Mesodermal cell (in vitro differentiated cells): Measurements from ENCODE around the gene LDLRAD4.

Experiments
- H3K27ac ChIP-seq: 2 replicates; pipeline ENCODE4 v1.7.0; 2013; ENCODE audit warnings: mild to moderate bottlenecking, low read depth, low read length, moderate library complexity; ENCODE audit not compliant: severe bottlenecking
- H3K36me3 ChIP-seq: 2 replicates; pipeline ENCODE4 v1.7.1; 2013; ENCODE audit warnings: mild to moderate bottlenecking, low read length, moderate library complexity; ENCODE audit not compliant: control insufficient read depth, insufficient read depth
- H3K4me1 ChIP-seq: one replicate; pipeline ENCODE4 v1.7.1; 2013; ENCODE audit warnings: mild to moderate bottlenecking, low read length; ENCODE audit not compliant: insufficient read depth, control insufficient read depth, poor library complexity, severe bottlenecking
- H3K4me3 ChIP-seq: 2 replicates; pipeline ENCODE4 v1.7.0; 2013; ENCODE audit warnings: low read length, control low read depth, mild to moderate bottlenecking; ENCODE audit not compliant: insufficient read depth, poor library complexity, severe bottlenecking; ENCODE audit errors: extremely low read depth
- H3K9me3 ChIP-seq: 2 replicates; pipeline ENCODE4 v1.7.1; 2013; ENCODE audit warnings: mild to moderate bottlenecking, low read length, moderate library complexity; ENCODE audit not compliant: control insufficient read depth
- WGBS, 2 experiments: methylation state at CpG; one replicate each; pipeline ENCODE4 v1.1.5; 2013; ENCODE audit warnings: missing lambda C conversion rate in 2 of 2; ENCODE audit not compliant: insufficient coverage in 2 of 2; 5-methylcytosine and 5-hydroxymethylcytosine counted together

Gene LDLRAD4

DNA sequence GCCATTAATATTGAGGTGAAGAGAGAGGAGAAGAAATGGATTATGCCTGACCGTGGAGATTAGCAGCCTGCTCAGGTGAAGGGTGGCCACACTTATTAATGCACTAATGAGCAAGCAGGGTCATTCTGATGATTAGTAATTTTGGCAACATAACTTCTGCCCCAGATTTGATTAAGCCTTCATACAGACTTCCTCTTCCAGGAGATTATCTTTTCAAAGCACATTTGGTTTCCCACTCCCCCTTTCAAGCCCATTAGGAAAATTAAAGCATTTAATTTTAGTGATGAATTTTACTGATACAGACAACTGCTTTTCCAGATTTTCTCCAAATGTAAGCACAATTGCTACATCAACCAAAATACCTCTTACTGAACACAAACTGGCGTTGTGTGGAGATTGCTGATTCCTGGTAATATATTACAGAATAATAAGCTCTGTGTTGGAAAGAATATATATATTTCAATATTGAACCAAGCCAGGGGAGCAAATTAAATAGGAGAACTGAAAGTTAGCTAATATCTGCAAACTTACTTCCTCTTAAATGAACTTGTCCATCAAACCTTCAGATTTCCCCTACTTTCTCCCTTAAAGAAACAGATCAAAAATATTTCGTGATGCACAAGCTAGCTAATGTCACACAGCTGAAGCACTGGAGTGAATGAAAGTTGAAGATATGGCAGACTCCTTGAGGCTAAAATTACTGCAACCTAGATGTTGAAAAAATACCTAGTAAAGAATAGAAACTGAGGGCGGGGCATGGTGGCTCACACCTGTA, 367.0 kb downstream of the LDLRAD4 start:
- 100% methylated on average over 1 of the region's 4 CpGs; no CpG with 5 or more reads in 1 of the 2 experiments for WGBS, 2 experiments
- Histone ChIP-seq H3K4me1 (peaks cover 2% of the 10 kb centered on the region), H3K27ac (no peak overlapping the region), H3K9me3 (no peaks in the 10 kb centered on the region), H3K4me3 (no peak overlapping the region), H3K36me3 (no peaks in the 10 kb centered on the region)

DNA sequence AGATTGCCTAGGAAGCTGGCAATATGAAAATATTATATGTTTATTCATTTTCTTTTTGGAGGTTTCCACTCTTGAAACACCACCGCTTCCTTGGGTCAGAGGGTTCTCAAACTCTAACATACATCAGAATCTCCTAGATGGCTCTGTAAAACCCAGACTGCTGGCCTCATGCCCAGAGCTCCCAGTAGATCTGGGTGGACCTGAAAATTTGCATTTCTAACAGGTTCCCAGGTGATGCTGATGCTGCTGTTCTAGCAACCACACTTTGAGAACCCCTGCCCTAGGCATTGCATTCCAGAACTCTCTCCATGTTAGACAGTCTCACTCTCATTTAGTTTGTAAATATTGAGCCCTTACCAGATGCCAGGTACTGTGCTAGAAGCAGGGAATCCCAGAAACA, 368.4 kb downstream of the LDLRAD4 start:
- H3K9me3 ChIP-seq: no peaks in the 10 kb centered on the region
- H3K27ac ChIP-seq: no peak overlapping the region
- peaks cover 2% of the 10 kb centered on the region for H3K4me1 ChIP-seq
- no peak overlapping the region for H3K4me3 ChIP-seq
- WGBS, 2 experiments: no CpG with 5 or more reads among the region's 1 CpG
- no peaks in the 10 kb centered on the region for H3K36me3 ChIP-seq

DNA sequence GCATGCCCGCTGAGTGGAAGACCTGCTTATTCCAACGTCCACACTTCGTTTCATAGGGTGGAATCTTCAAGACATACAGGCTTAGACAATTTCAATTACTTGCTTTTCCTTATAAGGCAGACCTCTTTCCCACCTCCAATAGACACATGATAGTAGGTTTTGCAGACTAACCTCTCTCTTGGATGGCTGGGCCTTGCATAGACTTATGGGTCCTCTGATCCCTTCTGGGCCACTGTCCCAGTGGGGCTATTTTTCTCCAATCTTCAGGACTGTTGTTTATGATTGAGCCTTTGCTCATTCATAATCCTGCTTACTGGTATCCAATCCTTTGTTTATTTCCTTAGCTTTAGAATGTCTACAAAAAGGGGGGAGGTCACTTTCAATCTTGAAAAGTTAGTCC, 368.9 kb downstream of the LDLRAD4 start:
- WGBS, 2 experiments: 86 to 94% methylated on average over 3 of the region's 3 CpGs
- Histone ChIP-seq H3K27ac (no peak overlapping the region), H3K9me3 (no peaks in the 10 kb centered on the region), H3K4me1 (peaks cover 2% of the 10 kb centered on the region), H3K4me3 (no peak overlapping the region), H3K36me3 (no peaks in the 10 kb centered on the region)

DNA sequence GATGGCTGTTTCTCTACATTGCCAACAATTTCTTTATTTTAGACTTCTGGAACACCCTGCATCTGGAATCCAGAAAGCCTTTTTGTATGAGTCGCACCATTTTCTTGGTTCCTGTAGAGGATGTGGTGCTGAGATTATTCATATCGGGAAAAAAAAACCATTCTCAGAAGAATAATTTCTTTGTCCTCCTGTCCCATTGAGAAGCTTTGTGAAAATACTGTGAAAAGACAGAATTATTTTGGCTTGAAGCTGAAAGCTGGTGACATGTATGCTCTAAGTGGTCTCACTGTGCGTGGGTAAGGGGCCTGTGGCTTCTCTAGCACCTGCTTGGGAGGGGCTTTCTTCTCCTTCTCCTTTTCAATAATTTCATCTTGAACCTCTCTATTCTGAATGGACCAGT, 369.4 kb downstream of the LDLRAD4 start:
- H3K9me3 ChIP-seq: no peaks in the 10 kb centered on the region
- no CpG with 5 or more reads among the region's 3 CpGs for WGBS, 2 experiments
- no peak overlapping the region for H3K4me3 ChIP-seq
- no peaks in the 10 kb centered on the region for H3K36me3 ChIP-seq
- no peak overlapping the region for H3K27ac ChIP-seq
- peaks cover 2% of the 10 kb centered on the region for H3K4me1 ChIP-seq

DNA sequence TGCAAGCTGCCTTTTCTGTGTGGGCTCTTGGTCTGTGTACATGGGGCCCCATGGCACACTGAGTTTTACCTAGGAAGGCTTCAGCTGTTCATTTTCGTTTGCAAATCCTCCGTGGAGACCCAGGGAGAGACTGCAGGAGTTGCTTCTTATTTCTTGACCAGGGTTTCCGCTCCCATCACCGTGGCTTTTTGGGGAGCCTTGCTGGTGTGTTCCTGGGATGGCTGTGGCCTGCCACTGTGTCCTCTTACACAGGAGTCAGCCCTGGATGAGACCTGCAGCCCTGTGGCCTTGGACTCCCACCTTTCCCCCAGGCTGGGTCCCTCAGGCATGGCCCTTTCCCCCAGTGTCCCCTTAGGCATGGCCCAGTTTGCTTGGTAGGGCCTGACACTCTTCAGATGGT, 370.8 kb downstream of the LDLRAD4 start:
- no peaks in the 10 kb centered on the region for H3K9me3 ChIP-seq
- H3K4me1 ChIP-seq: peaks cover 2% of the 10 kb centered on the region
- no peak overlapping the region for H3K4me3 ChIP-seq
- no peaks in the 10 kb centered on the region for H3K36me3 ChIP-seq
- WGBS, 2 experiments: 91 to 94% methylated on average over 4 of the region's 4 CpGs
- no peak overlapping the region for H3K27ac ChIP-seq

DNA sequence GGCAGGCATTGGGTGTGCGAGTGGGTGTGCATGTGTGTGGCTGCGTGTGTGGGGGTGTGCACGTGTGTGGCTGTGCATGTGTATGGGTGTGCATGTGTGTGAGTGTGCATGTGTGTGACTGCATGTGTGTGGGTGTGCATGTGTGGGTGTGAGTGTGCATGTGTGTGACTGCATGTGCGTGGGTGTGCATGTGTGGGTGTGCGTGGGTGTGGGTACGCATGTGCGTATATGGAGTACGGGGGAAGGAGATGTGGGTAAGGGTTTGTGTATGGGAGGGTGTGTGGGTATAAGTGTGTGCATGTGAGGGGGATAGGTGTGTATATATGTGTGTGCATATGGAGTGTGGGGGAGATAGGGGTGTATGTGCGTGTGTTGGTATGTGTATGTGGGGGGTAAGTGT, 371.4 kb downstream of the LDLRAD4 start:
- WGBS, 2 experiments: 72 to 82% methylated on average over 5 to 9 of the region's 9 CpGs
- H3K4me3 ChIP-seq: no peak overlapping the region
- H3K27ac ChIP-seq: no peak overlapping the region
- peaks cover 2% of the 10 kb centered on the region for H3K4me1 ChIP-seq
- H3K36me3 ChIP-seq: no peaks in the 10 kb centered on the region
- no peaks in the 10 kb centered on the region for H3K9me3 ChIP-seq

DNA sequence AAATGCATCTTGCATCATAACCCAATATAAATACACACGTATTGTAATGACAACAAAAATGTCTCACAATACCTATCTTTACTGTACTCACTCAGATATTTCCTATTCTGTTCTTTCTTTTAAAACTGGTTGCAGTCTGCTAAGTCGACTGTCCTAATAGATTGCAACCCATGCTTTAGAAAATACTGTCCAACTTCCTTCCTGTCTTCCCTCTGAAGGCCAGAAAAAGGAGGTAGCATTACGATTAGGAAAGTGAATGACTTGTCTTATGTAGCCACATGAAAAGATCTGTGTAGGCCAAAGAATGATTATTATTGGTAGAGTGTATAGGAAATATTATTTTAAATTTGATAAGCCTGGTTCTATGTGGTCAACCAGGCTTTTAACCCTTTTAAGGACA, 373.7 kb downstream of the LDLRAD4 start:
- Histone ChIP-seq H3K4me3 (no peak overlapping the region), H3K4me1 (peaks cover 2% of the 10 kb centered on the region), H3K27ac (no peak overlapping the region), H3K36me3 (no peaks in the 10 kb centered on the region), H3K9me3 (peaks cover 11% of the 10 kb centered on the region)
- WGBS, 2 experiments: 77 to 94% methylated on average over 2 of the region's 3 CpGs

DNA sequence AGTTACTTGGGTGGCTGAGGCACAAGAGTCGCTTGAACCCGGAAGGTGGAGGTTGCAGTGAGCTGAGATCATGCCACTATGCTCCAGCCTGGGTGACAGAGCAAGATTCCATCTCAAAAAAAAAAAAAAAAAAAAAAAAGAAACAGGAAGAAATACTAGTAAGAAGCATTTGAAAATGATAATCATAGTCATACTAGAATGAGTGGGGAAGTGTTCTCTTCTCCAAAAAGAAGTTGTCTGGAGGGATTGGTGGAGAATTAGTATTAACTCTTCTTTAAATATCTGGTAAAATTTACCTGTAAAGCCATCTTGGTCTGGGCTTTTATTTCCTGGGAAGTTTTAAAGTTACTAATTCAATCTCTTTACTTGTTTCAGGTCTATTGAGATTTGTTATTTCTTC, 376.0 kb downstream of the LDLRAD4 start:
- Histone ChIP-seq H3K36me3 (no peaks in the 10 kb centered on the region), H3K4me1 (no peaks in the 10 kb centered on the region), H3K4me3 (no peak overlapping the region), H3K9me3 (peaks cover 27% of the 10 kb centered on the region), H3K27ac (no peak overlapping the region)
- 100% methylated on average over 1 of the region's 2 CpGs; no CpG with 5 or more reads in 1 of the 2 experiments for WGBS, 2 experiments

DNA sequence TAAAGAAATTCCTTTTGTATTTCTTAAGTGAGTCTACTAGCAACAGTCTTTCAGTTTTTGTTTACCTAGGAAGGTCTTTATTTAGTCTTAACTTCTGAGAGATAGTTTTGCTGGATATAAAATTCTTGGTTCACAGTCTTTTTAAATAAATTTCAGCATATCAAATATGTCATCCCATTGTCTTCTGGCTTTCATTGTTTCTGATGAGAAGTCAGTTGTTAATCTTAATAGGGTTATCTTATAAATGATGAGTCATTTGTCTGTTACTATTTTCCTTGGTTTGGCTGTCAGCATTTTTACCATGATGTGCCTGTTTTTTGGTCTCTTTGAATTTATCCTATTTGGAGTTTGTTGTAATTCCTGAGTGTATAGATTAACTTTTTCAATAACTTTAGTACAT, 378.5 kb downstream of the LDLRAD4 start:
- peaks cover 27% of the 10 kb centered on the region for H3K9me3 ChIP-seq
- H3K27ac ChIP-seq: no peak overlapping the region
- no peaks in the 10 kb centered on the region for H3K4me1 ChIP-seq
- H3K36me3 ChIP-seq: no peaks in the 10 kb centered on the region
- H3K4me3 ChIP-seq: no peak overlapping the region

DNA sequence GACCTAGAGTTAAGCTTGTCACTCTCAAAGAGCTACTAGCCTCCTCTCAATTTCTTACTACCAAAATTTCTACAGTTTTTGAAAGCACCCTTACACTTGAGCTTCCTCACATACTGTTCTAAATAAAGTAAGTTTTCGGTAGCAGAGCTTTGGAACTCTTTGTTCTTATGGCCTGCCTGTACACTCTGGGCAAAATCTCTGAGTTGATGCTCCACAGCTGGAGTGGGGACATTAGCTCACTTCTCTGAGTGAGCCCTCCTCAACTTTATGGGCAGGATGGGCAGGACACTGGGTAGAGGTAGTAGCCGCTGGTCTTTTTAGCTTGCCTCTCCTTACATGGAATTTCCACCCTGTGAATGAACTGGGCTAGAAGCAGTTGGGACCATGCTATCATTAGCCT, 380.0 kb downstream of the LDLRAD4 start:
- no peak overlapping the region for H3K4me3 ChIP-seq
- no peak overlapping the region for H3K27ac ChIP-seq
- no peaks in the 10 kb centered on the region for H3K36me3 ChIP-seq
- peaks cover 27% of the 10 kb centered on the region for H3K9me3 ChIP-seq
- 86% methylated on average over 1 of the region's 2 CpGs; no CpG with 5 or more reads in 1 of the 2 experiments for WGBS, 2 experiments
- H3K4me1 ChIP-seq: no peaks in the 10 kb centered on the region

DNA sequence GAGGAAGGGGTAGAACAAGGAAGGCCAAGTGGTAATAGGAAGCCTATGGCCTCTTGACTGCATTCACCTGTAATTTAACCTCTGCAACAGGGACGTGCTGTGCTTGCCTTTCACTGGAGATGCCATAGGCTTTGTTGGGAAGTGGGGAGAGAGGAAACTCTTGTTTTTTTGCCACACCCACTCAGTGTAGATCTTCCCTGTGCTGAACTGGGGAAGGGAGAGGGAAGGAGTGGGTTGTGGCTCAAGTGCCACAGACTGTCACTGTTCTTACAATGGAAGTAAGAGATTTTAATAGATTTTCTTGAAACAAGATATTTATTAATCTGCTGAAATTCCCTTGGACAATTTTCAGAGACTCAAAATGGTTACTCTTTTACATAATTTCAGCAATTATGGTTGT, 380.5 kb downstream of the LDLRAD4 start:
- H3K4me3 ChIP-seq: no peak overlapping the region
- no peaks in the 10 kb centered on the region for H3K36me3 ChIP-seq
- peaks cover 27% of the 10 kb centered on the region for H3K9me3 ChIP-seq
- no CpG with 5 or more reads among the region's 1 CpG for WGBS, 2 experiments
- H3K4me1 ChIP-seq: no peaks in the 10 kb centered on the region
- H3K27ac ChIP-seq: no peak overlapping the region
